K562 (cell line): ENCODE data around the gene ST3GAL5. TPM values are rescaled to one million over a fixed set of nuclear protein-coding genes. Genes with fewer than 3 reads are reported as not detected.
A peak's percentile ranks its signal among the peaks of the same experiment; 100 is the strongest.

Source experiments
- AFF4 ChIP-seq: sonication (generic); formaldehyde crosslinking; IDR thresholded peaks from 2 replicates; pipeline ENCODE4 v1.8.0; 2023; ENCODE audit warnings: mild to moderate bottlenecking, missing genetic modification reagents
- ASH1L ChIP-seq: fragments of 450-650 bp; IDR thresholded peaks from 2 replicates; pipeline ENCODE4 v1.6.1; 2018; ENCODE audit warnings: borderline replicate concordance, mild to moderate bottlenecking, low read depth; ENCODE audit not compliant: partially characterized antibody
- FOXM1 ChIP-seq, 2 experiments: fragments of 450-650 bp in 1 of 2; sonication (generic) in 1 of 2; formaldehyde crosslinking in 1 of 2; IDR thresholded peaks; 2 replicates each; pipeline versions ENCODE4 v1.6.1 to v1.9.0; 2017 to 2022; ENCODE audit warnings: low read depth in 2 of 2, mild to moderate bottlenecking in 2 of 2, missing genetic modification reagents in 1 of 2, moderate library complexity in 1 of 2
- HMGXB4 ChIP-seq: sonication (generic); formaldehyde crosslinking; IDR thresholded peaks from 2 replicates; pipeline ENCODE4 v1.8.1; 2023; ENCODE audit warnings: mild to moderate bottlenecking, missing genetic modification reagents
- SMARCA4 ChIP-seq: fragments of 450-650 bp; IDR thresholded peaks from 2 replicates; pipeline ENCODE4 v1.6.1; 2016
- SUPT5H ChIP-seq: fragments of 450-650 bp; IDR thresholded peaks from 2 replicates; pipeline ENCODE4 v1.6.1; 2016
- TARDBP ChIP-seq: fragments of 450-650 bp; IDR thresholded peaks from 2 replicates; pipeline ENCODE4 v1.6.1; 2016
- THRA ChIP-seq: fragments of 450-650 bp; IDR thresholded peaks from 2 replicates; pipeline ENCODE4 v1.6.1; 2017; ENCODE audit warnings: mild to moderate bottlenecking, moderate library complexity
- VEZF1 ChIP-seq: fragments of 200-800 bp; sonication (Bioruptor generic); IDR thresholded peaks from 2 replicates; pipeline ENCODE4 v1.6.1; 2017; ENCODE audit warnings: missing genetic modification characterization, missing compliant biosample characterization
- ZC3H8 ChIP-seq: fragments of 450-650 bp; IDR thresholded peaks from 2 replicates; pipeline ENCODE4 v1.6.1; 2017
- ZNF212 ChIP-seq: fragments of 450-650 bp; formaldehyde crosslinking; IDR thresholded peaks from 2 replicates; pipeline ENCODE4 v1.4.0; 2020; ENCODE audit warnings: mild to moderate bottlenecking
- polyA plus RNA-seq, 8 experiments: library from polyadenylated mRNA; depleted of rRNA in 4 of 8; stranded (reverse) in 5 of 8; unstranded in 3 of 8; fragments of >200 nt; fragmentation: Nextera tagmentation in 2 of 8; fragmentation: Illumina TruSeq in 1 of 8; extraction: Ambion mirVana in 2 of 8; extraction: Trizol in 1 of 8; gene quantifications; 2 replicates each; pipeline versions ENCODE4 v1.2.1 to v1.2.3, GENCODE V29; 2011 to 2014; ENCODE audit warnings: inconsistent platforms in 1 of 8, missing spikeins in 1 of 8
- total RNA-seq, 7 experiments: library from RNA; depleted of rRNA in 6 of 7; stranded (reverse); fragments of >200 nt in 6 of 7; fragmentation: Illumina TruSeq in 2 of 7; extraction: Trizol in 2 of 7; gene quantifications; 2 replicates each; pipeline versions ENCODE4 v1.2.1 to v1.2.3, GENCODE V29; 2011 to 2021; ENCODE audit warnings: low replicate concordance in 1 of 7
- TF ChIP-seq, protein P1 (sequence below): IDR thresholded peaks from 2 replicates; pipeline ENCODE4 v1.6.1; 2014; ENCODE audit warnings: antibody characterized with exemption
- TF ChIP-seq, protein P2 (sequence below): fragments of 250-450 bp; sonication (Bioruptor Pico); IDR thresholded peaks from 2 replicates; pipeline ENCODE4 v1.5.0; 2021; ENCODE audit warnings: mild to moderate bottlenecking, moderate library complexity

Gene ST3GAL5
- total and polyA plus RNA-seq, 9 of the 15 experiments (the other 6 are each of a cell fraction or from before 2014, with no cell fraction given) = 1.6 to 10.0 (median 4.2) TPM

- TF ChIP-seq VEZF1 (peak; percentile 70), SUPT5H (no peak), ASH1L (no peak), THRA (no peak), FOXM1 (IDR thresholded peaks at IDR 0.05; ENCODE audit: low read depth) (peak; percentile 97), FOXM1 (CRISPR knock-in tag; IDR thresholded peaks at IDR 0.05; ENCODE audit: low read depth) (no peak), AFF4 (CRISPR knock-in tag) (no peak), ZC3H8 (no peak), TARDBP (peak; percentile 73; the same call in 1 of the 2 replicates), SMARCA4 (peak; percentile 99), HMGXB4 (CRISPR knock-in tag) (no peak), ZNF212 (no peak)
- TF ChIP-seq, protein P1, sequence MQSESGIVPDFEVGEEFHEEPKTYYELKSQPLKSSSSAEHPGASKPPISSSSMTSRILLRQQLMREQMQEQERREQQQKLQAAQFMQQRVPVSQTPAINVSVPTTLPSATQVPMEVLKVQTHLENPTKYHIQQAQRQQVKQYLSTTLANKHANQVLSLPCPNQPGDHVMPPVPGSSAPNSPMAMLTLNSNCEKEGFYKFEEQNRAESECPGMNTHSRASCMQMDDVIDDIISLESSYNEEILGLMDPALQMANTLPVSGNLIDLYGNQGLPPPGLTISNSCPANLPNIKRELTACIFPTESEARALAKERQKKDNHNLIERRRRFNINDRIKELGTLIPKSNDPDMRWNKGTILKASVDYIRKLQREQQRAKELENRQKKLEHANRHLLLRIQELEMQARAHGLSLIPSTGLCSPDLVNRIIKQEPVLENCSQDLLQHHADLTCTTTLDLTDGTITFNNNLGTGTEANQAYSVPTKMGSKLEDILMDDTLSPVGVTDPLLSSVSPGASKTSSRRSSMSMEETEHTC = peak; percentile 43; the same call in 1 of the 2 replicates
- TF ChIP-seq, protein P2, sequence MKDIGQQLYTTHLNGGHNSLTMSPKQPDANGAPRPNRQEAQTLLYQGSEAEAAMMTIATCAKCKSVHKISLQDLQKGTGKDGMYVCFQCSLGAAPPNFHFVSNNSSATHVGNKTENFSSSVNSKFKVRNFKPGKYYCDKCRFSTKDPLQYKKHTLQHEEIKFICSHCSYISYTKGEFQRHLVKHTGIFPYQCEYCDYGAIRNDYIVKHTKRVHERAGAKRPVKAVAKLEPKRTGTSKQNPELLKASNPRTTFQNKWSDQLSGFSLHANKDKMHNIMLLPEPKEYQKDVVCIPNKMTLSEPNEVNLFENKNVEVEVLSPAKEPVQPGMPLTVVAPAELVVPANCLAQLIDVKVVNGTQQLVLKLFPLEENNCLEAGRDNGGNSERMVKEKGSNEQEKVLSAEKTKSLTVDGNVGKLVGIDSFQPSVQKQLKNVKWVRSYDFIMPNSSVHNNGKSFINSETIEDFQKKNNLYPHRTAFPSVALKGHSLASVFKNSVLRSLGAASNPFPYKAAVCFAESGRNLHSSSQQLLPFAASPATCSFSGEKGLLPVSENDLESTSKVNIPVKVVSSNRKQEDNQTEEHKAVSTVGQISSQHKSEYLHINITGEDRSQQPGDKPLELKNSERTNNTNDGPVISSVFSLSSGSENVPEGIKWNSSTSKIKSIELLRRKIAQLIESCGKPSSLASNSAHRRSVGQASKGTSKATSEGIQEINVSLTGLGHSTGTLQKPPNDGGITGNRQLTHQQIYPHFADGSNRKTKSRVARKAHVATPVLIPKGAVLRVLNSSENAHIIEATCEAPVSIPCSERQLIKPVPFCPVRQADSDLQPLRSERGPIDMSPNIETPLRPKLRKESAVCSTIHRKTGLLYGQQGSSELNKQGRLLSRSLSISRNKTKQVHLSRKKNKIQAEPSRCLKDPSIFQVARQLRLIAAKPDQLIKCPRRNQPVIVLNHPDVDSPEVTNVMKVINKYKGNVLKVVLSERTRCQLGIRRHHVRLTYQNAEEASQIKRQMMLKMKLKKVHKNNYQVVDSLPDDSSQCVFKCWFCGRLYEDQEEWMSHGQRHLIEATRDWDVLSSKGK (CRISPR knock-in tag) = no peak
Measured at GRCh38 chr2:85933753-85934594, 45.2 kb upstream of the ST3GAL5 start (continued).
